ENCODE data around the gene PDGFRA.
A peak's percentile ranks its signal among the peaks of the same experiment; 100 is the strongest.

PDGFRA gene

DNA sequence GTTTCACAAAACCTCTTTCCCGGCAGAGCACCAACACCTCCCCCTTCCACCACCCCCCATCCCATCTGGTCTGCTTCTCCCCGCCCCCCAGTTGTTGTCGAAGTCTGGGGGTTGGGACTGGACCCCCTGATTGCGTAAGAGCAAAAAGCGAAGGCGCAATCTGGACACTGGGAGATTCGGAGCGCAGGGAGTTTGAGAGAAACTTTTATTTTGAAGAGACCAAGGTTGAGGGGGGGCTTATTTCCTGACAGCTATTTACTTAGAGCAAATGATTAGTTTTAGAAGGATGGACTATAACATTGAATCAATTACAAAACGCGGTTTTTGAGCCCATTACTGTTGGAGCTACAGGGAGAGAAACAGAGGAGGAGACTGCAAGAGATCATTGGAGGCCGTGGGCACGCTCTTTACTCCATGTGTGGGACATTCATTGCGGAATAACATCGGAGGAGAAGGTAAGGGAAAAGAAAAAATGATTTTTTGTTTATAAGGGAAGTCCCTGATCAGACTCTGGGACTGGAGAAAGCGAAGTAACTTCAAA lies at the start of gene PDGFRA:
Gene PDGFRA, plus strand, starts transcription at position 333 of the 541 bp plus-strand sequence. CDS start 29,476 bp downstream, outside the sequence.
- DNase-seq (ENCODE audit: low read depth in 2 of 2, low spot score in 1 of 2) = no peak

DNA sequence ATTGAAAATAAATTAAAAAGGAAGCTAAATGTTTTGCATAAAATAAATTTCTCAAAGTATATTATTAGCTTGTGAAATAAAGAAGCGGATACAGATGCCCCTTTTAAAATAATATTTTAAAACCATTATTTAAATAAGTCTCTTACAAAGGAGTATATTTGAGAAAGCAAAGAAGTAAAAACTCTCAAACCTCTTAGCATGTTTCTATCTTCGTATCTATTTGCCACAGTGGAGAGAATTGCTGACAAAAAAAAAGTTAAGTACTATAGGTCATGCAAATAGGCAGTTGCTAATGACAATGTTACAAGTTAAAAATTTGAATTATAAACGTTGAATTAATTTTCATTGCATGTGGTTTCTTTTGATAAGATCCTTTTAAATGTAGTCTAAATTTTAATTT lies 44.5 kb upstream of the PDGFRA start:
- no peak for DNase-seq (ENCODE audit: low read depth in 2 of 2, low spot score in 1 of 2)

DNA sequence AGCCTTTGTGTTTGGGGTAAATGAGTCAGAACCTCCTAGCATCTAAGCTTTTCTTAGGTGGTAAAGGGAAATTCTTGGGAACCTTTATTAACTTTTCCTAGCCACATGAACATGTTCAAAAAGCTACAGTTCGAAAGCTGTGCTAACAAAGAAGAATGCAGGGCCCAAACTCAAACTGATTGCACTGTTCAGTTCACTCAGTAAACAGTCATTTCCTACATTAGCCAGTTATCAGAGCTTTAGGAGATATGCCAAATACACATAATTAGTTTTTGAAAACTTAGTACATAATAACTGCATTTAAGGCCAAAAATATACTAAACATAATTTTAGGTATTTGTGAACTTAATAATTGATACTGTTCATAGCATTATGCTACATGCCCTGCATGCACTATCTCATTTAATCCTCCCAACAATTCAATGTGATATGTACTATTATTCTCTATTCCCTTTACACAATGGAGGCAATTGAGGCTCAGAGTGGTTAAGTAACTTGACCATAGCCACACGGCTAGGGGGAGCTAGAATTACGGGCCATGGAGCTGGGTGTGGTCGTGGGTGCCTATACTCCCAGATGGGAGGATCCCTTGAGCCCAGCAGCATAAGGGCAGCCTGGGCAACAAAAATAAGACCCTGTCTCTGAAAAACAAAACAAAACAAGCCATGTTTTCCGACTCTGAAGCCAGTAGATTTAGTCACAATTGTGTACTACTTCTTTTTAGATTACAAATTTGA lies 43.9 kb upstream of the PDGFRA start:
- DNase-seq (ENCODE audit: low read depth in 2 of 2, low spot score in 1 of 2) = no peak

DNA sequence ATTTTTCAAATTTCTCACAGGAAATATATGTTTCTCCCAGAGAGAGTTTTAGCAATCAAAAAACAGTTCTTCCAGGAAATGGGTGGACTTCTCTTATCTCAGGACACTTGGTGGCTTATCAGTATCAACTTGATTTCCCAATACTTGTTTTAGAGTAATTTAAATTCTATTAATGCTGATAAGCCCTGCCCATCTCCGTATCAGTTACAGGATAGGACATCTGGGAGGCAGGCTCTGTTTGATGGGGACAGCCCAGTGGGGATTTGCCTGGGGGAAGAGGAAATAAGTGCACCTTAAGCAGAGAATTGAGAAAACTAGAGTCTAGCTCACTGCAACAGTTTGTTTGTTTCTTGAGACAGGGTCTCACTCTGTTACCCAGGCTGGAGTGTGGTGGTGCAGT lies 43.2 kb upstream of the PDGFRA start:
- no peak for DNase-seq (ENCODE audit: low read depth in 2 of 2, low spot score in 1 of 2)

DNA sequence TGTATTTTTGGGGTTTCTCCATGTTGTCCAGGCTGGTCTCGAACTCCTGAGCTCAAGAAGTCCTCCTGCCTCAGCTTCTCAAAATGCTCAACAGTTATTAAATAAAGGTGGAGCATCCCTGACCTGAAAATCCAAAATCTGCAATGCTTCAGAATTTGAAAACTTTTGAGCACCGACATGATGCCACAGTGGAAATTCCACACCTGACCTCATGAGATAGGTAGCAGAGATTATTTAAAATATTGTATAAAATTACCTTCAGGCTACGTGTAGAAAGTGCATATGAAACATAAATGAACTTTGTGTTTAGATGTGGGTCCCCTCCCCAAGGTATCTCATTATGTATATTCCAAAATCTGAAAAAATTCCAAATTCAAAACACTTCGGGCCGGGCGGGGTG lies 42.7 kb upstream of the PDGFRA start:
- DNase-seq (ENCODE audit: low read depth in 2 of 2, low spot score in 1 of 2) = no peak

DNA sequence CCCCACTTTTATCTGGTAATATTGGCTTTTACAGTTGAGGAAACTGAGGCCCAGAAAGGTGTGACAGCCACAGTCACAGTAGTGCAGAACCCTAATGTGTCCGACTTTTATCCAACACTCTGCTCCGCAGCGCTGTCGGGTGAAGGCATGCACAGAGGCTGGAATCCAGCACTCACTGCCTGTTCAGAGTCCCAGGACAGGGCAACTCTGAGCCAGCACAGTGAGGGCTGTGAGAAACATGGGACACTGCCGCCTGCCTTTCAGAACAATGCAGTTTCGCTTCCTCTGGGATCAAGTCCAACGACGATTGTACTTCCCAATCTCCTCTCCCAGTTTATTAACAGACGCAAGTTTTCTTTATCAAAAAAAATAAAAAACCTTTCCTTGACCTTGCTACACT lies 41.9 kb upstream of the PDGFRA start:
- DNase-seq (ENCODE audit: low read depth in 2 of 2, low spot score in 1 of 2) = no peak

DNA sequence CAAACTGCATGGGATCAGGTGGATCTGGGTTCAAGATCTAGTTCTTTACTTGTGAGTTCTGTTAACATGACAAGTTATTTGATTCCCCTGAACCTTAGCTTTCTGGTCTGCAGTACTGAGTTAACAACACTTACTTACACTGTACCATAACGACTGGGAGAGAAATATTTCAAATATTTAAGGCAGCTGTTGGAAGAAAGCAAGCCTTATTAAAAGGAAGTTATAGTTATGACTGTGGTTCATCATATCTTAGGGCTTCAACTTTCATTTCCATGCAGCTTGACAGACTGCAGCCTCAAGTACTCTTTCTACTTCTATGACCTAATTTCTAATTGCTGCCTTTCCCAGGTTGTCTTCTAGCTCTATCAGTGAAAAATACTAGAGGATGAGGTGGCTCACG lies 40.0 kb upstream of the PDGFRA start:
- DNase-seq (ENCODE audit: low read depth in 2 of 2, low spot score in 1 of 2) = no peak

DNA sequence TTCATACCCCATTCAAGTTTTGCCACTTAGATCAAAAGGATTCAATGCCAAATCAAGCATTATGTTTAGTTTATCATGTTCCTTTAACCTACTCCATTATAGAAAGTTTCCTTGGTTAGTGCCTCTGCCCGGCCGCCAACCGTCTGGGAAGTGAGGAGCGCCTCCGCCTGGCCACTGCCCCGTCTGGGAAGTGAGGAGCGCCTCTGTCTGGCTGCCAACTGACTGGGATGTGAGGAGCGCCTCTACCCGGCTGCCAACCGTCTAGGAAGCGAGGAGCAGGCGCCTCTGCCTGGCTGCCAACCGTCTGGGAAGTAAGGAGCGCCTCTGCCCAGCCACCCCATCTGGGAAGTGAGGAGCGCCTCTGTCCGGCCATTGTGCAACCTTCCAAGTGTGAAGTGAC lies 36.3 kb upstream of the PDGFRA start:
- DNase-seq (ENCODE audit: low read depth in 2 of 2, low spot score in 1 of 2) = no peak

DNA sequence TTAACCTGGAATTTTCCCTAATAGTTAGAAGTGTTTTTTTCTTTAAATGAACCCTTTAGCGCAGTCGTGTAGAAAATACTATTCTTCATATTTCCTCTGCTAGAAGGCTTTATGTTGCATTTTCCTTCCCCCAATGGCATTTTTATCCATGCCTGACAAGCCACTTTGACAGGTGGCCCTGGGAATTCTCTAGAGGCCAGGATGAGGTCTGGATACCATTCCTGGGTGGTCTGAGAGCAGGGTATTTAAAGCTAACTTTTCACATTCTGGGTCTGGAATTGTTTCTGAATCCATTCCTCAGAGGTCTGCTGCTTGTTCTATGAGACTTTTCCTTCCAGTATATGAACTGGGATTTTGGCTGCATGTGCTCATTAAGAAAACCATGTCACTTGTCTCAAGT lies 31.2 kb upstream of the PDGFRA start:
- no peak for DNase-seq (ENCODE audit: low read depth in 2 of 2, low spot score in 1 of 2)

DNA sequence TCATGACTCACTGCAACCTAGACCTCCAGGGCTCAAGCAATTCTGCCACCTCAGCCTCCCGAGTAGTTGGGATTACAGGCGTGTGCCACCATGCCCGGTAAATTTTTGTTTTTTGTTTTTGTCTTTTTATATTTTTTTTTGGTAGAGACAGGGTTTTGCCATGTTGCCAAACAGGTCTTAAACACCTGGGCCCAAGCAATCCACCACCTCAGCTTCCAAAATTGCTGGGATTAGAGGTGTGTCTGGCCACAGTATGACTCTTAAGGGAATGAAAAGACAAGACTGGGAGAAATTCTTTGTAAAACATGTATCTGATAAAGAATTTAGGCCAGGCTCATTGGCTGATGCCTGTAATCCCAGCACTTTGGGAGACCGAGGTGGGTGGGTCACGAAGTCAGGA lies 29.2 kb upstream of the PDGFRA start:
- DNase-seq (ENCODE audit: low read depth in 2 of 2, low spot score in 1 of 2) = no peak

DNA sequence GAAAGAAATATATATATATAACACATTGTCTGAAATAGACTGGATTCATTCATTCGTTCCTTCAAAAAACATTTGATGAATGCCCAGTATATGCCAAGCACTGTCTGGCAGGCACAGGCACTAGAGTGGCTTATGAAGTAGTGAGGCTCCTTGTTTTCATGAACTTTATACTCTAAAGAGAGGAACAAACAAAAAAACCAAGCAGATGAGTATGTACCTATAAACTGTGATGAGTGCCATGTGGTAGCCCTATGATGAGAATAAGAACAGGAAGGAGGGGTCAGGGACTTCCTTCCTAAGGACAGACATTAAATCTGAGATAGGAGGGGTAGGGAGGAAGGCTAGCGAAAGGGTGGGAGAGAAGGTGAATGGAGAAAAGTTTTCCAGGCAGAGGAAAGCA lies 19.5 kb upstream of the PDGFRA start:
- no peak for DNase-seq (ENCODE audit: low read depth in 2 of 2, low spot score in 1 of 2)

DNA sequence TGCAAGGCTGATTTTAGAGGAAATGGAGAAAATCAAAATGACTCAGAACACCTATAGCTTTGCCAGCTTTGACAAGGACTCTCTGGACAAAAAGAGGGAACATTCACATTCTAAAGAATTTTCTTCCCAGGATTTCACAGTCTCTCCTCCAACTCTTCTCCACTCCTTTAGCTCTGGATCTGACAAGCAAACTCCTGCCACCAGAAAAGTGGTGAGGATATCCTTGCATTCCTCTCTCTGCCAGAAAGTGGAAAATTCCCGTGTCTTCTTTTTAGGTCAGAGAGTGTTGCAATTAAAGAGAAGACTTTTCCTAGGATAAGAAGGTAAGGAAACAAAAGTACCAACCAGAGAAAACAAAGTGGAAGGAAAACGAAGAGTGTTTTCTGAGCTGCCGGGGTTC lies 16.1 kb upstream of the PDGFRA start:
- DNase-seq (ENCODE audit: low read depth in 2 of 2, low spot score in 1 of 2) = no peak

DNA sequence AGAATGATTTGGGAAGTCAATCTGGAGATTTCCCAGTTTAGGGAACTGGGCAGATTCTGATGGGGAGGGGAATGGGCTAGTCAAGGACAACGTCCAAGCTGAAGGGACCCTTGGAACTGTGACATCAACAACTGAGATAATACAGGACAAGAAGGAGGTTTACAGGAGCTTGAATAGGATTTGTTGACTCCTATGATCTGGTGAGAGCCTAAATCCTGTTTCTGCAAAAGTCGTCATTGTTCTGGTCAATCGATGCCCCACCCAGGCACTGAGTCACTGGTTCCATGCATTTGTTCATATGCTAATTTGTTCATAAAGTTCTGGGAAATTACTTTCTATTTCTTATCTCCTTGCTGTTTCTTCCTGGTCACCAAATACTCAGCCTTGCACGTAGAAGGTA lies 15.3 kb upstream of the PDGFRA start:
- DNase-seq (ENCODE audit: low read depth in 2 of 2, low spot score in 1 of 2) = no peak

DNA sequence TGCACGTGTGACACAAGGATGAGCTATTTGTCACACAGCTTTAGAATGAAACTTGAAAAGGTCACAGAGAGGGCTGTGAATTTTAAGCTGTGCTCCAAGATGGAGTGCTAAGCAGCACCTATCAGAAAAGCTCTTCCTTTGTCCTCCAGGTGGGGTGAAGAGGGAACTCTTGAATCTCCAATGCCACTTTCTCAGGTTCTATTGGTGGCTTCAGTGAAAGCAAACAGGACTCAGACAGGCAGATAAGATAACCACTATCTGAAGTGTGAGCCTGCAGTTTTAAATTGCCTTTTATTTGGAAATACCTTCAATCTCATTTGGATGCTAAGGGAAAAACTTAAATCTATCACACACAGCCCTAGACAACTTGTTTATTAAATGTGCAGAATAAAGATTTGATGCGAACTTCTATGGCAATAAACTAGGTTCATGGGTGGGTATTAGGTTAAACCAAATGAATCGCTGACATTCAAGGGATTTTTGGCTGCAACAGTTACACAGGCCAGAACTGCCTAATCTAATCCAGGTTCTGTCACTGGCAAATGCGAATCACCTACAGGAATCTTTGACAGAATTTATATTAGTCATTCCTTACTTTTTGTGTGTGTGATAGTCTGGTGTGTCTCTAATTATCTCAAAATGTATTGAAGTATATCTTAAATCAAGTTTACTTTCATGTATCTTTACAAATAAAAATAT lies 13.6 kb upstream of the PDGFRA start:
- DNase-seq (ENCODE audit: low read depth in 2 of 2, low spot score in 1 of 2) = no peak

DNA sequence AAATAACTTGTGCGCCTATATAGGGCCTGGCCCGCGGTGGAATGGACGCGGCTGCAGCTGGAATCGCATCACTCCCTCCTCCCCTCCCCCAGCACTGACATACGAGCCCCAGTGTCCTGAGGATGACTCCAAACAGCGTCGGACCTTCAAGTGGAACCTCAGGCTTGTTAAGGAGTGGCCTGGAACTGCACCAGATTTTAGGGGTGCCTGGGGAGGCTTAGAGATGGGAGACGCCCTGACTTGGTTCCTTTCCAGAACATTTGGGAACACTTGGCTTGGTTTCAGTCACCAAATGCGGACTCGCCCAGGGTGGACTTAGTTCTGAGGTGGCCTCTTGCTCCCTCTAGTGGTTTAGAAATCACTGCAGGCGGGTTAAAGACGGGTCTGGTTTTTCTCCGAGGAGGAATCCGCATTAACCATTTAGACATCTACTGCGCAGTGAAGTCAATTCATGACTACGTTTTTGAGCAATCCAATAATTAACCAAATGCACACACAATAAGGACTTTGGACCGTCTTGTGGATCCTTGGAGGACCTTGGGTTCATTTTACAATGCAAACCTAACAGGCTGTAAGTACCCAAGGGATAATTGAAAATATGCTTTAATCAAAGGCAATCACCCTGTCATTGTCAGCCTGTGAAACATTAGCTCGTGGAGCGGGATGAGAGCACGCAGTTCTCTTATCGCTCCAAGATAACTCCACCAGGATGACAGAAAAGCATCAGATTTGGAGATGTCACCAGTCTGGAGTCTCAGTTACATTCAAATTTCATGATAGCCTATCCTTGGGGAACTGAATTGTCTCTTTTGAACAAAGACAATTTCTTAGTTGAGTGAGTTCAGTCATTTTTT lies 11.2 kb upstream of the PDGFRA start:
- DNase-seq (ENCODE audit: low read depth in 2 of 2, low spot score in 1 of 2) = peak; percentile 15 to 27

DNA sequence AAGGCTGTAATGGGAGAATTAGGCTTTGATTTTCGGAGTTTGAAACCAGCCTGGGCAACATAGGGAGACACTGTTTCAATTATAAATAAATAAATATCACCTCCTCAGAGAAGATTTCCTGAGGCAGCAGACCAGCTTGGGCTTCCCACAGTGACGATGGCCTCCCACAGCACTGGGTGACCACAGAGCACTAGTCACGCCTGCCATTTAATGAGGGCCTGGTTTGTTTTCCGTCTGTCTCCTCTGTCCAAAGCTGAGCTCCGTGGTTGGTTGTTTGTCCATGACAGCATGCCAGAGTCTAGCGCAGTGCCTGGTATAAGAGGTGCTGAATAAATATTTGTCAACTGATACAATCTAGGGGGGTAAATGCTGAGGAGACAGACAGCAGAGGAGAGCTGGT lies 10.4 kb upstream of the PDGFRA start:
- DNase-seq (ENCODE audit: low read depth in 2 of 2, low spot score in 1 of 2) = no peak

DNA sequence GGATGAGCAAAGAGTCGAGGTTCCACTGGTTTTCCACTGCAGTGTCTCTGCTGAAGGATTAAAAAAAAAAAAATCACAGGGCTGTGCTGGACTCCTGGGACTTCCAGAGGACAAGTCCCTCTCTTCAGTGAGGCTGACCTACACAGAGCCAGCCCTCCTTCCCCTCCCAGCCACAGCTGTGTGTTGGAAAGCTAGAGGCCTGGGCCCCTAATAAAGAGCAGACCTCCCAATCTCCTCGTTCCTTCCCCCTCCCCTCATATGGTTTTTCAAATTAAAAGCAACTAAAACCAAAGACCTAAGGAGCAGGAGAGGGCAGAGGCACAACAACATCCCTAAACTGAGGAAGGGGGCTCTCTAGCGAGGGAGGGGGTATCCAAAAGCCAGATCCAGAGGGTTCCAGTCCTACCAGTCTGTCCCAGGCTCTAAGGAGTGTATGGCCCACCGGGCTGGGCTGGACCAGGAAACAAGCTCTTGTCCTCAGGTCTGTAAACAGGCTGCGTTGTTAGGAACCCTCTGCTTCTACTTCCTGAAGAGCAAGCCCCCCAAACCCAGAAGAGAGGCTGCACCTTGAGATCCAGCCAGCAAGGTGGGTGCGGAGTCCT lies 4.0 kb upstream of the PDGFRA start:
- DNase-seq (ENCODE audit: low read depth in 2 of 2, low spot score in 1 of 2) = no peak

DNA sequence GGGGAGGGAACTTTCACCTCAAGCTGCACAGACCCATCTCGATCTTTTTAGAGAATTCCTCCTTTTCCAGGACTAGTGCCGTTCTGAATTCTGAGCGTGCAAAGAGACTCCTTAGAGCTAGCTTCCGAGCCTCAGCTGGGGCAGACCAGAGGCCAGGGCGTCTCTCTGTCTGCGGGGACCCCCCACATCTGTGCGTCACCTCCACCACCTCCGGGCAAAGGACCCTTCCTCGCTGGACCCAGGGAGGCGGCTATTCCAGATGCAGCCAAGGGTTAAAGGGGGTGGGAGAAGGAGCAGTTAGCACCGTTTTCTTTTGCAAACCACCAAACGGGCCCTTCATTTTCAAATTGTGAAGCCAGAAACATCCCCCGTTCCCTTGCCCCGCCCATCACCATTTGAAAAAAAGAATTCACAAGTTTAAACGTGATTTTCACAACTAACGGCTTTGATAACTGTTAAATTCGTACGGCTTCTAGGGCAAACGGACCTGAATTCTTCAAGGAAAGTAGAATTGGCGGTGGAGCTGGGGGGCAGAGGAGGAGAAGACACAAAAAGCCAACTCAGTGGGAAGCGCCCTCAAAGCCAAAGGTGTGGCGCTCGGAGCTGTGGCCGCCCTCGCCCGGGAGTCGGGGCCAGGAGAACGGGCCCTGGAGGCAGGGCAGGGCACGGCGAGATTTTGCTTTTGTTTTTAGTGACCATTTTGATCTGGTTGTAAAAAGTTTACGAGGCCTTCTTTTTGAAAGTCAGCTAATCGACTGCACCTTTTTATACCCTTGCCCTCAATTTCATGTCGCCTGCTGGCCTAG lies 3.3 kb upstream of the PDGFRA start:
- DNase-seq (ENCODE audit: low read depth in 2 of 2, low spot score in 1 of 2) = no peak

DNA sequence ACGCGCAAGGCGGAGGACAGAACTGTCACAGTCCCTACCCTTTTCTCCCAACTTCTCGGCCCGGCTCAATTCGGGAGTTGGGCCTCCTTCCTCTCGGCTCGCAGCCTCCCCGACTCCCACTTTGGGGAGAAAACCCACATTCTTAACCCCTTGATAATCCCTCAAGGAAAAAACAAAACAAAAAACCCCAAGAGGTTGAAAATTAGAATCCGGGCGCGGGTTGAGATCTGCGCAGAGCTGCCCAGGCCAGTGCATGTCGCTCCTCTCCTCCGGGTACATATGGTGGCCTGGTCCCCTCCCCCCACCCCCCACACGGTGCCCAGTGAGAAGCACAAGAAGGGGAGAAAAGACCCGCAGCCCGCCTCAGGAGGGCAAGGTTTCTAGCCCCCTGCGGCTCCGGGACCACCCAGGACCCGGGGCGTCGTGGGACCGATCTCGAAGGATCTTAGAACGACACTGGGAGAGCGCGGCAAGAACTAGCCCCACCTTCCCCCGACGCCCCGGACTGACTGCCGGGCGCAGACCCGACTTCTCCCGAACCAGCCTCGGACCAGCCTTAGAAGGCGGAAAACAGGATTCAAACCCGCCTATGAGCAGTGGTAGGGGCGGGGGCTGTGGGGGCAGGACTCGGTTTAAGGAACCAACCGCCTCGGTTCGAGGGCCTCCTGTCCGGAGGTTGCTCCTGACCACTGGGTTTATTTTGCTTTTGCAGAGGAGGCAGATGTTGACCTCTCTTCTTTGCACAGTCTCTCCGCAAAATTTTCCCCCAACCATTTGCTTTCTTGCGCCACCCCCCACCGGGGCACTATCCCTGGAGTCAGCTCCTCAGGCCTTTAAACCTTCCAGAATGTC lies 2.5 kb upstream of the PDGFRA start:
- no peak for DNase-seq (ENCODE audit: low read depth in 2 of 2, low spot score in 1 of 2)
